HG02571 (cell line): ENCODE results near the gene PLSCR3.
A peak's percentile ranks its signal among the peaks of the same experiment; 100 is the strongest.

Source experiments
- ATAC-seq: cut with Tn5 transposase; IDR thresholded peaks from one replicate; pipeline ENCODE4 v1.9.1; 2021; ENCODE audit warnings: mild to moderate bottlenecking, moderate library complexity; ENCODE audit not compliant: unreplicated experiment

Gene PLSCR3

GRCh38 chr17:7394452-7395191 lies at the start of gene PLSCR3:
TSS of gene PLSCR3 (minus strand) at chr17:7394525. CDS start at chr17:7394110, 415 bp downstream.
- peak; percentile 62 for ATAC-seq

GRCh38 chr17:7443499-7444485 lies 49.5 kb upstream of the PLSCR3 start:
- no peak for ATAC-seq

GRCh38 chr17:7442142-7442541 lies 47.8 kb upstream of the PLSCR3 start:
- ATAC-seq, result no peak

DNA sequence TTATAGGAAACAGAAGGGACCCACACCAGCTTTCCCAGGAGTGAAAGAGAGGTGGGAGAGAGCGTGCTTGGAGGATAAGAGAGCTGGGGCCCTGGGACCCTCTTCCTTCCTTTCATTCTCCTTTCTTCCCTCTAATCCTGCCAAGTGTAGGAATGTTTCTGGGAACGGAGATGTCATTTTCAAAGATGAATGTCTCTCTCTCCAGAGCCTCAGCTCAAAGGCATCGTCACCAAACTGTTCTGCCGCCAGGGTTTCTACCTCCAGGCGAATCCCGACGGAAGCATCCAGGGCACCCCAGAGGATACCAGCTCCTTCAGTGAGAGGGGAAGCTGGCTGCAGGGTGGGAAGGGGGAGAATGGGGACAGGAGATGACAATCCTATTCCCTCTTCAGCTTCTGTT lies 46.9 kb upstream of the PLSCR3 start:
- no peak for ATAC-seq

DNA sequence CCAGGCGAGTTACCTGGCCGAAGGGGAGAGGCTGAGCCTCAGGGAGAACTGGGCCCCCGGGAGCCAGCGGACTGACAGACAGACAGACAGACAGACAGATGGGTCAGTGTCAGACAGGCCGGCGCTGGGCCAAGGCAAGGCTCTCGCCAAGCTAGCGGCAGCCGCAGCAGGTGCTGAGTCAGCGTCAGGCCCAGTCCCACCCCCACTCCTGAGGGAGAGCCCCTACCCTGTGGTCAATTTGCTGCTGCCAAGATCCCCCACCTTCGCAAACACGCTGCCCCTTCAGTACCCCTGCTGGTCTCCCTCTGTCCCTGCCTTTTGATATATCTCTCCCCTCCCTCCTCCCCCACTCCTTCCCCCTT lies 46.5 kb upstream of the PLSCR3 start:
- ATAC-seq, result no peak

DNA sequence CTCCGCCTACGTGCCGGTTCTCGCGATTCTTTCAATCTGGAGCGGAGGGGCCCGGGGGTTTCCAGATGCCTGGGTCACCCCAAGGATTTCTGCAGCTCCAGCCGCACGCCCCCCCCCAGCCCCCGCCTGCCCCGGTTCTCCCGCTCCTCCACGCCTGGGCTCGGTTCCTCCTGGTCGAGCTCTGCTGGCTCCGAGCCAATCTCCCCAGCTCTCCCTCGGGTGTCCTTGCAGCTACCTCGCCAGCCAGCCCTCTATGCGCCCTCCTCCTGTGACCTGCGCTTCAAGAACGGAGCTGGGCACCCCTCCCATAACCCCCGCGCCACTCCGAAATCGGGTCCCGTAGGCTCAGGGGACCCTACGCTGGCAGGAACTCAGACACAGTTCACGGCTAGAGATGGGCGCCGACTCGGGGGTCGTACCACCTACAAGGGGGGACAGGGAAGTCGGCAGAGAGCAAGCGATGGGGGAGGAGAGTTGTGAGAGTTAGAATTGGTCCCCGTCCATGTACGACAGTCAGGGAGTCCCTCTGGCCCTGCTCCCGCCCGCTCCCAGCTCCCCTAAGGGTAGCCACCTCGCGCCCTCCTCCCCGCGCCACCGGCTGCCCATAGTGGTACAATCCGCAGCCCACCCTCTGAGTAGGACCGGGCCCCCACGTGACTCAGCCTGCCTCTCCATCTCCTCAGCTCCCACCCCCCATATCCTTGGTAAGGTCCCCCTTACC lies 45.9 kb upstream of the PLSCR3 start:
- no peak for ATAC-seq

DNA sequence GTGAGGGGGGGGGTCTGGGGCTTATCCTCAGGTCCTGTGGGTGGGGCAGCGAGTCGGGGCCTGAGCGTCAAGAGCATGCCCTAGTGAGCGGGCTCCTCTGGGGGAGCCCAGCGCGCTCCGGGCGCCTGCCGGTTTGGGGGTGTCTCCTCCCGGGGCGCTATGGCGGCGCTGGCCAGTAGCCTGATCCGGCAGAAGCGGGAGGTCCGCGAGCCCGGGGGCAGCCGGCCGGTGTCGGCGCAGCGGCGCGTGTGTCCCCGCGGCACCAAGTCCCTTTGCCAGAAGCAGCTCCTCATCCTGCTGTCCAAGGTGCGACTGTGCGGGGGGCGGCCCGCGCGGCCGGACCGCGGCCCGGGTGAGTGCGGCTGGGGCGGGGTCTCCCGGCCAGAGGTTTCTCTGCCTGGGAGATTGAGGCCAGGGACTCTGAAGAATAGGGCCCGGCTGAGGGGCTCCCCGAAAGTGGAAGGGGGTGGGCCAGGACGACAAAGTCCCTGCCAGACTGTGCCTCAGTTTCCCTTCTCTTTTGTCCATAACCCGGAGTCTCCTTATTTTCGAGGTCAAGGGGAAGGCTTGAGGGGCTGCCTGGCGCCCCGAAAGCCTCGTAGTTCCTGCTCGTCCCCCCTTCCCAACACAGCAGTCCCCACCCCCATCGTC lies 45.3 kb upstream of the PLSCR3 start, which contains the start of gene FGF11:
Gene FGF11, plus strand, starts transcription at position 51 of the 651 bp plus-strand sequence. Its CDS starts 109 bp downstream, at position 160.
- no peak for ATAC-seq

GRCh38 chr17:7438656-7439460 lies 44.5 kb upstream of the PLSCR3 start:
- no peak for ATAC-seq

GRCh38 chr17:7437950-7438614 lies 43.8 kb upstream of the PLSCR3 start:
- ATAC-seq, result no peak

- no peak for ATAC-seq
These were observed 43.1 kb upstream of the PLSCR3 start for GRCh38 chr17:7437369-7437863.

GRCh38 chr17:7436556-7437368 lies 42.4 kb upstream of the PLSCR3 start:
- no peak for ATAC-seq

GRCh38 chr17:7435676-7436555 lies 41.6 kb upstream of the PLSCR3 start:
- no peak for ATAC-seq

- ATAC-seq, result no peak
These were observed 38.0 kb upstream of the PLSCR3 start for GRCh38 chr17:7432296-7432695.

GRCh38 chr17:7431231-7431630 lies 36.9 kb upstream of the PLSCR3 start:
- ATAC-seq, result no peak

DNA sequence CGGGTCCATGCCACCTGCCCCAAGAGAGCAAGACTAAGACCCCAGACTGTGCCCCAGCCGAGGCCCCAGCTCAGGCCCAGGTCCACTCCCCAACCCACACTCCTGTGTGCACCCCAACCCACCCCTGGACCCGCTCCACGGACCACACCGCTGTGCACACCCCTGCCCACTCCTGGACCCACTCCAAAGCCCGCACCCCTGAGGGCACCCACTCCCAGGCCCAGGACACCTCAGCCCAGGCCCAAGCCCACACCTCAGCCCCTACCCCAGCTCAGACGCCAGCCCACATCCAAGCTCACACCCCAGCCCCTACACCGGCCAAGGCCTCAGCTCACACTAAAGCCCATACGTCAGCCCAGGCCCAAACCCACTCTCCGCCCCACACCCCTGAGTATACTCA lies 35.4 kb upstream of the PLSCR3 start:
- ATAC-seq, result no peak

GRCh38 chr17:7428557-7428956 lies 34.2 kb upstream of the PLSCR3 start, which contains the start of gene SPEM3:
TSS of gene SPEM3 (plus strand) at chr17:7428857. CDS start at chr17:7428903, 46 bp downstream.
- no peak for ATAC-seq

GRCh38 chr17:7427549-7427948 lies 33.2 kb upstream of the PLSCR3 start:
- no peak for ATAC-seq
